Lung (tissue), 12 donors: ENCODE data around the gene TRPM3. TPM values are rescaled to one million over a fixed set of nuclear protein-coding genes. Genes with fewer than 3 reads are reported as not detected.

ENCODE experiments used
- ATAC-seq: fragments of 200-7000 bp; cut with Tn5 transposase; one replicate; pipeline ENCODE4 v1.9.1; 2020; ENCODE audit warnings: moderate number of reproducible peaks; ENCODE audit not compliant: insufficient read depth, low FRiP score
- DNase-seq, 3 donors: peaks; one replicate each; pipeline ENCODE4 v3.0.0-alpha.2; 2013 to 2017
- H3K27ac ChIP-seq, 2 donors: one replicate each; pipeline ENCODE4 v1.5.1; 2013; ENCODE audit warnings: mild to moderate bottlenecking in 2 of 2, moderate library complexity in 2 of 2, control low read depth in 1 of 2, inconsistent platforms in 1 of 2, low read depth in 1 of 2, low read length in 1 of 2
- H3K27me3 ChIP-seq, 3 donors: one replicate each; pipeline ENCODE4 v1.5.1; 2013; ENCODE audit warnings: low read length in 2 of 3; ENCODE audit not compliant: control insufficient read depth in 3 of 3, insufficient read depth in 3 of 3
- H3K36me3 ChIP-seq, 4 donors: one replicate each; pipeline ENCODE4 v1.5.1; 2013; ENCODE audit warnings: low read length in 4 of 4, mild to moderate bottlenecking in 1 of 4, moderate library complexity in 1 of 4; ENCODE audit not compliant: control insufficient read depth in 4 of 4, insufficient read depth in 4 of 4
- H3K4me1 ChIP-seq, 5 donors: one replicate each; pipeline ENCODE4 v1.5.1; 2013; ENCODE audit warnings: low read length in 5 of 5, mild to moderate bottlenecking in 2 of 5, moderate library complexity in 1 of 5; ENCODE audit not compliant: control insufficient read depth in 5 of 5, insufficient read depth in 5 of 5
- H3K4me3 ChIP-seq: one replicate; pipeline ENCODE4 v1.5.1; 2013; ENCODE audit warnings: mild to moderate bottlenecking, control low read depth, moderate library complexity
- H3K9ac ChIP-seq, 2 donors: one replicate each; pipeline ENCODE4 v1.5.1; 2013; ENCODE audit warnings: low read length in 2 of 2, control low read depth in 1 of 2; ENCODE audit not compliant: insufficient read depth in 1 of 2
- H3K9me3 ChIP-seq, 4 donors: one replicate each; pipeline ENCODE4 v1.5.1; 2013; ENCODE audit warnings: low read length in 3 of 4, mild to moderate bottlenecking in 1 of 4, moderate library complexity in 1 of 4; ENCODE audit not compliant: control insufficient read depth in 4 of 4, insufficient read depth in 3 of 4
- WGBS, 2 donors: extraction: QIAGEN DNeasy Blood & Tissue Kit; methylation state at CpG; one replicate each; pipeline ENCODE4 v1.1.7; 2013; 5-methylcytosine and 5-hydroxymethylcytosine counted together
- polyA plus RNA-seq, 2 donors: library from polyadenylated mRNA; stranded (reverse); fragments of 200-250 nt; gene quantifications; one replicate each; pipeline ENCODE4 v1.2.1, GENCODE V29; 2013
- total RNA-seq, 2 donors: library from RNA; depleted of rRNA in 1 of 2; stranded (reverse); fragments of >200 nt in 1 of 2; gene quantifications; one replicate each; pipeline ENCODE4 v1.2.1, GENCODE V29; 2014 to 2021
- TF ChIP-seq, protein P1 (sequence below): IDR thresholded peaks from 2 replicates; pipeline ENCODE4 v1.5.1; 2012; ENCODE audit warnings: mild to moderate bottlenecking; ENCODE audit errors: control extremely low read depth, extremely low read depth
- donor health status: control.
- donor health status: control.
- donor health status: Bipolar disorder and iron deficiency.
- donor health status: healthy.
- donor health status: DM: yes; HTN: yes; CAD: no.

TRPM3 gene
- total and polyA plus RNA-seq, 4 donors, result 0.02 to 1.4 (median 0.49) TPM; not detected in 1

- DNase-seq, result no peak
- peaks cover 0 to 3% (median under 1%) of the 10 kb centered on the region in 4 donors for H3K9me3 ChIP-seq
- no peak for ATAC-seq
- WGBS, 2 donors, result 87 to 88% methylated on average over 3 of the region's 3 CpGs
- no peak overlapping the region for H3K4me3 ChIP-seq
- no peaks in the 10 kb centered on the region for H3K27me3 ChIP-seq
- H3K4me1 ChIP-seq, result no peaks in the 10 kb centered on the region
- H3K9ac ChIP-seq, result no peak overlapping the region
- no peak overlapping the region for H3K27ac ChIP-seq
- H3K36me3 ChIP-seq, result no peaks in the 10 kb centered on the region
- TF ChIP-seq, protein P1, sequence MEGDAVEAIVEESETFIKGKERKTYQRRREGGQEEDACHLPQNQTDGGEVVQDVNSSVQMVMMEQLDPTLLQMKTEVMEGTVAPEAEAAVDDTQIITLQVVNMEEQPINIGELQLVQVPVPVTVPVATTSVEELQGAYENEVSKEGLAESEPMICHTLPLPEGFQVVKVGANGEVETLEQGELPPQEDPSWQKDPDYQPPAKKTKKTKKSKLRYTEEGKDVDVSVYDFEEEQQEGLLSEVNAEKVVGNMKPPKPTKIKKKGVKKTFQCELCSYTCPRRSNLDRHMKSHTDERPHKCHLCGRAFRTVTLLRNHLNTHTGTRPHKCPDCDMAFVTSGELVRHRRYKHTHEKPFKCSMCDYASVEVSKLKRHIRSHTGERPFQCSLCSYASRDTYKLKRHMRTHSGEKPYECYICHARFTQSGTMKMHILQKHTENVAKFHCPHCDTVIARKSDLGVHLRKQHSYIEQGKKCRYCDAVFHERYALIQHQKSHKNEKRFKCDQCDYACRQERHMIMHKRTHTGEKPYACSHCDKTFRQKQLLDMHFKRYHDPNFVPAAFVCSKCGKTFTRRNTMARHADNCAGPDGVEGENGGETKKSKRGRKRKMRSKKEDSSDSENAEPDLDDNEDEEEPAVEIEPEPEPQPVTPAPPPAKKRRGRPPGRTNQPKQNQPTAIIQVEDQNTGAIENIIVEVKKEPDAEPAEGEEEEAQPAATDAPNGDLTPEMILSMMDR, result no peak
Observed at GRCh38 chr9:71010258-71010657, 111.2 kb downstream of the TRPM3 start.

GRCh38 chr9:71005456-71005855, 116.0 kb downstream of the TRPM3 start:
- 93 to 94% methylated on average over 2 of the region's 2 CpGs for WGBS, 2 donors

GRCh38 chr9:71004196-71004595, 117.2 kb downstream of the TRPM3 start:
- Histone ChIP-seq H3K4me1 (no peaks in the 10 kb centered on the region), H3K27me3 (no peaks in the 10 kb centered on the region), H3K27ac (no peak overlapping the region), H3K9me3 (peaks cover 0 to 12% (median 7%) of the 10 kb centered on the region in 4 donors), H3K4me3 (no peak overlapping the region), H3K36me3 (no peaks in the 10 kb centered on the region), H3K9ac (no peak overlapping the region)
- WGBS, 2 donors, result 88 to 93% methylated on average over 4 of the region's 4 CpGs
- DNase-seq (no peak), ATAC-seq (no peak)
- TF ChIP-seq, protein P1, result no peak

More at GRCh38 chr9:71005456-71005855, 116.0 kb downstream of the TRPM3 start:
- TF ChIP-seq, protein P1, result no peak
- H3K36me3 ChIP-seq, result no peaks in the 10 kb centered on the region
- H3K9ac ChIP-seq, result no peak overlapping the region
- H3K27ac ChIP-seq, result no peak overlapping the region
- ATAC-seq, result no peak
- H3K27me3 ChIP-seq, result no peaks in the 10 kb centered on the region
- no peaks in the 10 kb centered on the region for H3K4me1 ChIP-seq
- no peak for DNase-seq
- H3K4me3 ChIP-seq, result no peak overlapping the region
- peaks cover 0 to 12% (median 7%) of the 10 kb centered on the region in 4 donors for H3K9me3 ChIP-seq

DNA sequence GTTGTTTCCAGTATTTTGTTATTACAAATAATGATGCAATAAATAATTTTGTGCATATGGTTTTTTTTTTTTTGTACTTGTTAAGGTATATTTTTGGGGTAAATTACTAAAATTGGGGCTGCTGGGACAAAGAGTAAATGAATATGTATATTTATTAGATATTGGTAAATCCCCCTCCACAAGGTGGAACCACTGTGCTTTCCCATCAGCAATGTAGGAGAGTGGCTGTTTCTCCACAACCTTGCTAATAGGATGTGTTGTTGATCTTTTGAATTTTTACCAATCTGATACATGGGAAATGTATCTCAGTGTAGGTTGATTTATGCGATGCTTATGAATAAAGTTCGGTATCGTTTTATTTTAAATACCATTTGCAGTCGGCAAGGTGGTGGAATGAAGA, 118.1 kb downstream of the TRPM3 start:
- no peak overlapping the region for H3K4me3 ChIP-seq
- no peaks in the 10 kb centered on the region for H3K36me3 ChIP-seq
- no peaks in the 10 kb centered on the region for H3K27me3 ChIP-seq
- H3K9ac ChIP-seq, result no peak overlapping the region
- 98 to 100% methylated on average over 4 of the region's 4 CpGs for WGBS, 2 donors
- no peak for ATAC-seq
- TF ChIP-seq, protein P1, result no peak
- H3K4me1 ChIP-seq, result no peaks in the 10 kb centered on the region
- DNase-seq, result no peak
- H3K9me3 ChIP-seq, result peaks cover 0 to 12% (median 7%) of the 10 kb centered on the region in 4 donors
- H3K27ac ChIP-seq, result no peak overlapping the region
